WI38 (cell line): ENCODE results near the gene SMIM3.
"Not testable (repeated sequence)": the region's sequence is repeated elsewhere in the genome, so short reads cannot be mapped to it uniquely, and the experiment has no call there.

ENCODE experiments used
- H3K4me3 ChIP-seq: 2 replicates; pipeline ENCODE4 v1.5.1; 2011; ENCODE audit warnings: low read depth, mild to moderate bottlenecking, control low read depth, low read length
- TF ChIP-seq, protein P1 (sequence below): IDR thresholded peaks from 2 replicates; pipeline ENCODE4 v1.5.1; 2012; ENCODE audit warnings: low read depth, mild to moderate bottlenecking, control low read depth, low read length

The SMIM3 gene

DNA sequence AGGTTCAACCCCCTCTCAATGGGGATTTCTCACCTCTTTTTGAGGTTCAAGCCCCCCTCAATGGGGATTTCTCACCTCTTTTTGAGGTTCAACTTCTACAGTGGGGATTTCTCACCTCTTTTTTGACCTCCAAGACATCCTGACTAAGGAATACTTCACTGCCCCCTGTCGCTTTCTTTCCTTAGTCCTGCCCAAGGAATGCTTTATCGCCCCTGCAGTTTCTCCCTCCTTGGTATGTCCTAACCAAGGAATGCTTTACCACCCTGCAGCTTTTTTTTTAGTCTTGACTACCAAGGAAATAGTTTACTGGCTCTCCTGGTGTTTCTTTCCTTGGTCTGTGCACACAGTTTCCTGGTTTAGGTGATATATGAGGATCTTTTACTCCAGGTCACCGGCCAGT lies 58.1 kb downstream of the SMIM3 start:
- TF ChIP-seq, protein P1, sequence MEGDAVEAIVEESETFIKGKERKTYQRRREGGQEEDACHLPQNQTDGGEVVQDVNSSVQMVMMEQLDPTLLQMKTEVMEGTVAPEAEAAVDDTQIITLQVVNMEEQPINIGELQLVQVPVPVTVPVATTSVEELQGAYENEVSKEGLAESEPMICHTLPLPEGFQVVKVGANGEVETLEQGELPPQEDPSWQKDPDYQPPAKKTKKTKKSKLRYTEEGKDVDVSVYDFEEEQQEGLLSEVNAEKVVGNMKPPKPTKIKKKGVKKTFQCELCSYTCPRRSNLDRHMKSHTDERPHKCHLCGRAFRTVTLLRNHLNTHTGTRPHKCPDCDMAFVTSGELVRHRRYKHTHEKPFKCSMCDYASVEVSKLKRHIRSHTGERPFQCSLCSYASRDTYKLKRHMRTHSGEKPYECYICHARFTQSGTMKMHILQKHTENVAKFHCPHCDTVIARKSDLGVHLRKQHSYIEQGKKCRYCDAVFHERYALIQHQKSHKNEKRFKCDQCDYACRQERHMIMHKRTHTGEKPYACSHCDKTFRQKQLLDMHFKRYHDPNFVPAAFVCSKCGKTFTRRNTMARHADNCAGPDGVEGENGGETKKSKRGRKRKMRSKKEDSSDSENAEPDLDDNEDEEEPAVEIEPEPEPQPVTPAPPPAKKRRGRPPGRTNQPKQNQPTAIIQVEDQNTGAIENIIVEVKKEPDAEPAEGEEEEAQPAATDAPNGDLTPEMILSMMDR = no peak
- no peak overlapping the region for H3K4me3 ChIP-seq

DNA sequence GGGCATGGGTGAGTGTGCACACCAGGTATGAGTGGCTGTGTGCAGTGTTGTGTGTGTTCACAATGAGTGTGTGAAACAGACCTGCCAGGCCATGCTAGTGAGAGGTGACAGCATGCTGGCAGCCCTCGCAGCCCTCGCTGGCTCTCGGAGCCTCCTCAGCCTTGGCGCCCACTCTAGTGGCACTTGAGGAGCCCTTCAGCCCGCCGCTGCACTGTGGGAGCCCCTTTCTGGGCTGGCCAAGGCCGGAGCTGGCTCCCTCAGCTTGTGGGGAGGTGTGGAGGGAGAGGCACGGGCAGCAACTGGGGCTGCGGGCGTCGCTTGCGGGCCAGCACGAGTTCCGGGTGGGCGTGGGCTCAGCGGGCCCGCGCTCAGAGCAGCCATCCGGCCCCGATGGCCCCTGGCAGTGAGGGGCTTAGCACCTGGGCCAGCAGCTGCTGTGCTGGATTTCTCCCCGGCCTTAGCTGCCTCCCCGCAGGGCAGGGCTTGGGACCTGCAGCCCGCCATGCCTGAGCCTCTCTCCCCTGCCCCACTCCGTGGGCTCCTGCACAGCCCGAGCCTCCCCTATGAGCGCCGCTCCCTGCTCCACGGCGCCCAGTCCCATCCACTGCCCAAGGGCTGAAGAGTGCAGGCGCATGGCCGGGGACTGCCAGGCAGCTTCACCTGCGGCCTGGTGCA lies 66.8 kb downstream of the SMIM3 start:
- H3K4me3 ChIP-seq = not testable (repeated sequence)

DNA sequence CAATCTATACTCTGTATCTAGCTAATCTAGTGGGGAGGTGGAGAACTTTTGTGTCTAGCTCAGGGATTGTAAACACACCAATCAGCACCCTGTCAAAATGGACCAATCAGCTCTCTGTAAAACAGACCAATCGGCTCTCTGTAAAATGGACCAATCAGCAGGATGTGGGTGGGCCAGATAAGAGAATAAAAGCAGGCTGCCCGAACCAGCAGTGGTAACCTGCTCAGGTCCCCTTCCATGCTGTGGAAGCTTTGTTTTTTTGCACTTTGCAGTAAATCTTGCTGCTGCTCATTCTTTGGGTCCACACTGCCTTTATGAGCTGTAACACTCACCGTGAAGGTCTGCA lies 67.7 kb downstream of the SMIM3 start, which contains the start of gene IRGM:
TSS of gene IRGM (plus strand) at position 214 of the 346 bp plus-strand sequence. CDS start 1,603 bp downstream, outside the sequence.
- not testable (repeated sequence) for H3K4me3 ChIP-seq
